NB4 (cell line): ENCODE measurements around the gene CRADD.

ENCODE experiments used
- POLR2A ChIP-seq: IDR thresholded peaks from 2 replicates; pipeline ENCODE4 v1.6.1; 2011; ENCODE audit warnings: mild to moderate bottlenecking; ENCODE audit not compliant: insufficient read length; ENCODE audit errors: extremely low read depth
- TF ChIP-seq, protein P1 (sequence below): IDR thresholded peaks from 2 replicates; pipeline ENCODE4 v1.6.1; 2011; ENCODE audit warnings: low read depth, low read length
- TF ChIP-seq, protein P2 (sequence below): IDR thresholded peaks from one replicate; pipeline ENCODE4 v1.5.1; 2012; ENCODE audit warnings: low read depth, low read length

DNA sequence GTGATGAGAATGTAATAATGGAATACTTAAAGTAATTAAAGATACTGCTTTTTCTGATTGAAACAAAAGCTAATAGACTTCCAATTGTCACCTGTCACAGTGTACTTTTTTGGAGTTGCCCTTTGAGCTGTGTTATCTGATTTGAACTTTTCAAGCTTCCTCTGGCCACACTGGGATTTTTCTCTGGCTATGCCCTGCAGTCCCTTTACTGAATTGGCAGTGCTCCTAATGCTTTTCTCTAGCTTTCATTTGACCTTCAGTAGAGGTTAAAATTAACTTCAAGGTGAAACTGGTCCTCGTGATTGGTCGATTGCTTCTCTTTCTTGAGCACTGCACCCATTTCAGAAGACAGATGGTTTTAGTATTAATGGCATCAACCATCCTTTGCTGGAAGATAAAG is 89.2 kb downstream of the CRADD start:
- TF ChIP-seq, protein P1, sequence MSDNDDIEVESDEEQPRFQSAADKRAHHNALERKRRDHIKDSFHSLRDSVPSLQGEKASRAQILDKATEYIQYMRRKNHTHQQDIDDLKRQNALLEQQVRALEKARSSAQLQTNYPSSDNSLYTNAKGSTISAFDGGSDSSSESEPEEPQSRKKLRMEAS: no peak
- TF ChIP-seq, protein P2, sequence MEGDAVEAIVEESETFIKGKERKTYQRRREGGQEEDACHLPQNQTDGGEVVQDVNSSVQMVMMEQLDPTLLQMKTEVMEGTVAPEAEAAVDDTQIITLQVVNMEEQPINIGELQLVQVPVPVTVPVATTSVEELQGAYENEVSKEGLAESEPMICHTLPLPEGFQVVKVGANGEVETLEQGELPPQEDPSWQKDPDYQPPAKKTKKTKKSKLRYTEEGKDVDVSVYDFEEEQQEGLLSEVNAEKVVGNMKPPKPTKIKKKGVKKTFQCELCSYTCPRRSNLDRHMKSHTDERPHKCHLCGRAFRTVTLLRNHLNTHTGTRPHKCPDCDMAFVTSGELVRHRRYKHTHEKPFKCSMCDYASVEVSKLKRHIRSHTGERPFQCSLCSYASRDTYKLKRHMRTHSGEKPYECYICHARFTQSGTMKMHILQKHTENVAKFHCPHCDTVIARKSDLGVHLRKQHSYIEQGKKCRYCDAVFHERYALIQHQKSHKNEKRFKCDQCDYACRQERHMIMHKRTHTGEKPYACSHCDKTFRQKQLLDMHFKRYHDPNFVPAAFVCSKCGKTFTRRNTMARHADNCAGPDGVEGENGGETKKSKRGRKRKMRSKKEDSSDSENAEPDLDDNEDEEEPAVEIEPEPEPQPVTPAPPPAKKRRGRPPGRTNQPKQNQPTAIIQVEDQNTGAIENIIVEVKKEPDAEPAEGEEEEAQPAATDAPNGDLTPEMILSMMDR: no peak
- TF ChIP-seq POLR2A: no peak
